Gastroesophageal sphincter (tissue), 3 donors: ENCODE data around the gene SAMD3.

ENCODE experiments used
- CTCF ChIP-seq, 4 experiments: fragments of 200-600 bp in 2 of 4; fragments of 450-650 bp in 2 of 4; sonication (generic) in 1 of 4; IDR thresholded peaks; one replicate each; pipeline ENCODE4 v1.5.1; 2017 to 2019; ENCODE audit warnings: antibody characterized with exemption in 4 of 4, mild to moderate bottlenecking in 2 of 4, moderate library complexity in 2 of 4
- EP300 ChIP-seq: sonication (generic); formaldehyde crosslinking; IDR thresholded peaks from one replicate; pipeline ENCODE4 v1.6.1; 2017; ENCODE audit warnings: antibody characterized with exemption, mild to moderate bottlenecking
- POLR2A ChIP-seq, 2 donors: fragments of 450-650 bp; IDR thresholded peaks; one replicate each; pipeline ENCODE4 v1.6.1; 2017; ENCODE audit warnings: antibody characterized with exemption in 2 of 2, mild to moderate bottlenecking in 2 of 2, moderate library complexity in 1 of 2
- POLR2AphosphoS5 ChIP-seq: sonication (generic); formaldehyde crosslinking; IDR thresholded peaks from one replicate; pipeline ENCODE4 v1.6.1; 2017; ENCODE audit warnings: antibody characterized with exemption

GRCh38 chr6:130159956-130160355 lies 62.8 kb downstream of the SAMD3 start:
- TF ChIP-seq CTCF (IDR thresholded peaks at IDR 0.05) (no peak), POLR2AphosphoS5 (no peak), POLR2A (IDR thresholded peaks at IDR 0.05) (no peak), EP300 (no peak)
